OCI-M2 (cell line): ENCODE data around the gene HEXIM2.
"Not testable (repeated sequence)": the region's sequence is repeated elsewhere in the genome, so short reads cannot be mapped to it uniquely, and the experiment has no call there.

Source experiments
- DNase-seq: peaks from one replicate; lab custom pipeline; 2025; ENCODE audit not compliant: unreplicated experiment; lab: John Stamatoyannopoulos, UW

HEXIM2 gene

GRCh38 chr17:45161288-45162024, at the start of gene HEXIM2:
Gene HEXIM2, plus strand, starts transcription at chr17:45161875. Its CDS starts 919 bp downstream, at chr17:45162794.
- DNase-seq = peak; percentile 94

GRCh38 chr17:45112559-45113423, 48.9 kb upstream of the HEXIM2 start:
- DNase-seq = no peak

GRCh38 chr17:45113424-45113754, 48.3 kb upstream of the HEXIM2 start:
- no peak for DNase-seq

GRCh38 chr17:45114117-45114932, 47.4 kb upstream of the HEXIM2 start:
- DNase-seq = no peak

- DNase-seq = no peak
Measured at GRCh38 chr17:45115015-45115625, 46.6 kb upstream of the HEXIM2 start.

GRCh38 chr17:45115871-45116270, 45.8 kb upstream of the HEXIM2 start:
- no peak for DNase-seq

- no peak for DNase-seq
Measured at GRCh38 chr17:45116434-45117016, 45.1 kb upstream of the HEXIM2 start.

GRCh38 chr17:45117334-45117733, 44.3 kb upstream of the HEXIM2 start:
- no peak for DNase-seq

- DNase-seq = no peak
Measured at GRCh38 chr17:45117848-45118646, 43.6 kb upstream of the HEXIM2 start.

GRCh38 chr17:45118691-45119090, 43.0 kb upstream of the HEXIM2 start:
- DNase-seq = no peak

- no peak for DNase-seq
Measured at GRCh38 chr17:45119964-45120363, 41.7 kb upstream of the HEXIM2 start.

- DNase-seq = no peak
Measured at GRCh38 chr17:45120558-45120957, 41.1 kb upstream of the HEXIM2 start.

GRCh38 chr17:45121055-45121454, 40.6 kb upstream of the HEXIM2 start:
- no peak for DNase-seq

GRCh38 chr17:45123076-45123770, 38.5 kb upstream of the HEXIM2 start:
- DNase-seq = no peak

- no peak for DNase-seq
Measured at GRCh38 chr17:45123930-45124796, 37.5 kb upstream of the HEXIM2 start.

GRCh38 chr17:45124797-45125122, 36.9 kb upstream of the HEXIM2 start:
- not testable (repeated sequence) for DNase-seq

- DNase-seq = no peak
Measured at GRCh38 chr17:45125509-45125908, 36.2 kb upstream of the HEXIM2 start.

GRCh38 chr17:45127207-45127547, 34.5 kb upstream of the HEXIM2 start:
- no peak for DNase-seq
